H1 (cell line): ENCODE data around the gene UBE2K. TPM values are rescaled to one million over a fixed set of nuclear protein-coding genes. Genes with fewer than 3 reads are reported as not detected.

Source experiments
- BACH1 ChIP-seq: IDR thresholded peaks from 2 replicates; pipeline ENCODE4 v1.6.1; 2012; ENCODE audit warnings: low read length, improper control_type of control experiment
- EGR1 ChIP-seq: IDR thresholded peaks from 2 replicates; pipeline ENCODE4 v1.6.1; 2011; ENCODE audit warnings: low read depth, low read length, borderline replicate concordance
- RXRA ChIP-seq: IDR thresholded peaks from 2 replicates; pipeline ENCODE4 v1.6.1; 2011; ENCODE audit warnings: low read depth, mild to moderate bottlenecking, low read length, moderate library complexity; ENCODE audit not compliant: insufficient read depth
- SIRT6 ChIP-seq: IDR thresholded peaks from one replicate; pipeline ENCODE4 v1.7.1; 2012; ENCODE audit warnings: low read length, inconsistent platforms
- SUZ12 ChIP-seq: fragments of 200-600 bp; sonication (generic); IDR thresholded peaks from 2 replicates; pipeline ENCODE4 v1.6.1; 2012; ENCODE audit warnings: mild to moderate bottlenecking, inconsistent platforms, low read length, moderate library complexity, mixed read lengths
- TEAD4 ChIP-seq: IDR thresholded peaks from 2 replicates; pipeline ENCODE4 v1.6.1; 2012; ENCODE audit warnings: low read depth, low read length, inconsistent platforms, mixed read lengths
- YY1 ChIP-seq: IDR thresholded peaks from 2 replicates; pipeline ENCODE4 v1.6.1; 2011; ENCODE audit warnings: low read depth, mild to moderate bottlenecking, low read length
- polyA plus RNA-seq, 7 experiments: library from polyadenylated mRNA; depleted of rRNA in 3 of 7; stranded (reverse) in 5 of 7; unstranded in 2 of 7; fragments of >200 nt in 5 of 7; fragments of 200-250 nt in 2 of 7; gene quantifications; 1 replicate in 5 of 7; 2 replicates in 1 of 7; 4 replicates in 1 of 7; pipeline versions ENCODE4 v1.2.1 to v1.2.3, GENCODE V29; 2011 to 2013; ENCODE audit warnings: missing spikeins in 2 of 7, mixed read lengths in 2 of 7
- total RNA-seq: library from RNA; stranded (reverse); fragmentation: NEBNext Ultra II Directional; extraction: Animal tissue kit (Norgen Biotek cat#: 25700); gene quantifications from 2 replicates; pipeline ENCODE4 v1.2.1, GENCODE V29; 2021
- TF ChIP-seq, protein P1 (sequence below), 3 experiments: IDR thresholded peaks; 1 replicate in 2 of 3; 2 replicates in 1 of 3; pipeline versions ENCODE4 v1.5.1 to v1.6.1; 2011; ENCODE audit warnings: low read length in 3 of 3, mild to moderate bottlenecking in 3 of 3, inconsistent platforms in 2 of 3, low read depth in 1 of 3, moderate library complexity in 1 of 3; ENCODE audit not compliant: insufficient read depth in 1 of 3; ENCODE audit errors: control extremely low read depth in 1 of 3

The UBE2K gene
- total and polyA plus RNA-seq, 2 of the 8 experiments (the other 6 are each of a cell fraction or from before 2014, with no cell fraction given): 53.6 to 174 TPM

DNA sequence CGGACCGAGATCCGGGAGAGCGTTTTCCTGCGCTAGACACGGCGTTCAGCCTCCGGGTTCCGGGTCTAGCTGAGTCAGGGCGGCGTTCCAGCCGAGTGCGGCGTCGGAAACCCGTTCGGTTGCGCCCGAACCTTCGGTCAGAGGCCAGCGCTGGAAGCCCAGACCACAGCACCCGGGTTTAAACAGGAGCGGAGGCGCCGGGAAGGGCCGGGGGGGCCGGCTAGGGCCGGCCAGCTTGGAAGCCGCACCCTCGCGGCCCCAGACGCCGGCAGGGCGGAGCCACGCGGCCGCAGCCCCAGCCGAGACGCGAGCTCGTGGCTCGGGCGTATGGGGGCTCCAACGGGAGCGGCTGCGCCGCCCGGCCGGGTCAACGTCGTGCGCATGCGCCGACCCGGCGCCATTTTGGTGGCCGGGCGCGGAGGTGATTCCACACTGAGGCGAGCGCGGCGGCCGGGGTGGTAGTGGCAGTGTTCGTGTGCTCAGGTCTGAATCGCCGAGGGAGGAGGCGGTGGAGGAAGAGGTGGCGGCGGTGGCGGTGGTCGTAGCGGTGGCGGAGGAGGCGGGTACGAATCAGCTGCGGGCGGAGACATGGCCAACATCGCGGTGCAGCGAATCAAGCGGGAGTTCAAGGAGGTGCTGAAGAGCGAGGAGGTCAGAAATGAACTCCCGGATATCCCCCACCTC, at the start of gene UBE2K (continued):
- TF ChIP-seq, protein P1, sequence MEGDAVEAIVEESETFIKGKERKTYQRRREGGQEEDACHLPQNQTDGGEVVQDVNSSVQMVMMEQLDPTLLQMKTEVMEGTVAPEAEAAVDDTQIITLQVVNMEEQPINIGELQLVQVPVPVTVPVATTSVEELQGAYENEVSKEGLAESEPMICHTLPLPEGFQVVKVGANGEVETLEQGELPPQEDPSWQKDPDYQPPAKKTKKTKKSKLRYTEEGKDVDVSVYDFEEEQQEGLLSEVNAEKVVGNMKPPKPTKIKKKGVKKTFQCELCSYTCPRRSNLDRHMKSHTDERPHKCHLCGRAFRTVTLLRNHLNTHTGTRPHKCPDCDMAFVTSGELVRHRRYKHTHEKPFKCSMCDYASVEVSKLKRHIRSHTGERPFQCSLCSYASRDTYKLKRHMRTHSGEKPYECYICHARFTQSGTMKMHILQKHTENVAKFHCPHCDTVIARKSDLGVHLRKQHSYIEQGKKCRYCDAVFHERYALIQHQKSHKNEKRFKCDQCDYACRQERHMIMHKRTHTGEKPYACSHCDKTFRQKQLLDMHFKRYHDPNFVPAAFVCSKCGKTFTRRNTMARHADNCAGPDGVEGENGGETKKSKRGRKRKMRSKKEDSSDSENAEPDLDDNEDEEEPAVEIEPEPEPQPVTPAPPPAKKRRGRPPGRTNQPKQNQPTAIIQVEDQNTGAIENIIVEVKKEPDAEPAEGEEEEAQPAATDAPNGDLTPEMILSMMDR (IDR thresholded peaks at IDR 0.05; ENCODE audit: control extremely low read depth in 1 of 3, insufficient read depth in 1 of 3, low read depth in 1 of 3, low read length in 3 of 3): peak in 1 of 3 experiments; percentile 12; a peak in 1 of 4 replicates
- TF ChIP-seq BACH1: no peak; the same call in 1 of the 2 replicates
- no peak for TF ChIP-seq EGR1
- no peak for TF ChIP-seq TEAD4
- TF ChIP-seq SIRT6: no peak
- TF ChIP-seq SUZ12: no peak
- TF ChIP-seq RXRA: no peak
- TF ChIP-seq YY1: peak; percentile 94
